Chondrocyte (in vitro differentiated cells): ENCODE measurements around the gene SLC8A3. TPM values are rescaled to one million over a fixed set of nuclear protein-coding genes. Genes with fewer than 3 reads are reported as not detected.
A peak's percentile ranks its signal among the peaks of the same experiment; 100 is the strongest.

Source experiments
- DNase-seq: peaks from one replicate; pipeline ENCODE4 v3.0.0; 2021; ENCODE audit warnings: mixed read lengths, low spot score
- H3K27ac Mint-ChIP-seq: one replicate; pipeline ENCODE4 v1.8.0; 2021; ENCODE audit warnings: mild to moderate bottlenecking, moderate library complexity, mixed read lengths; ENCODE audit not compliant: unreplicated experiment
- H3K27me3 Mint-ChIP-seq: 2 replicates; pipeline ENCODE4 v1.8.0; 2021; ENCODE audit warnings: low read depth, mixed read lengths
- H3K36me3 Mint-ChIP-seq: 2 replicates; pipeline ENCODE4 v1.8.0; 2021; ENCODE audit warnings: low read depth, mixed read lengths
- H3K4me1 Mint-ChIP-seq: 2 replicates; pipeline ENCODE4 v1.8.0; 2021; ENCODE audit warnings: low read depth, mild to moderate bottlenecking, mixed read lengths
- H3K4me3 Mint-ChIP-seq: one replicate; pipeline ENCODE4 v1.8.0; 2021; ENCODE audit warnings: mild to moderate bottlenecking, moderate library complexity, mixed read lengths; ENCODE audit not compliant: unreplicated experiment
- H3K9me3 Mint-ChIP-seq: 2 replicates; pipeline ENCODE4 v1.8.0; 2021; ENCODE audit warnings: low read depth, mixed read lengths
- CTCF ChIP-seq: fragments of 200-600 bp; sonication (generic); IDR thresholded peaks from 2 replicates; pipeline ENCODE4 v1.5.0; 2021; ENCODE audit warnings: antibody characterized with exemption, mild to moderate bottlenecking, moderate library complexity
- total RNA-seq: library from RNA; stranded (reverse); gene quantifications from 3 replicates; pipeline ENCODE4 v1.2.1, GENCODE V29; 2021

Gene SLC8A3
- total RNA-seq, 1 donor from 2014 or later, result 0.12 TPM

GRCh38 chr14:70045844-70046535 lies 142.8 kb downstream of the SLC8A3 start:
- TF ChIP-seq CTCF, result peak; percentile 83
- H3K4me1 Mint-ChIP-seq, result no peaks in the 10 kb centered on the region
- peaks cover 31% of the 10 kb centered on the region for H3K27me3 Mint-ChIP-seq
- H3K27ac Mint-ChIP-seq, result no peak overlapping the region
- H3K4me3 Mint-ChIP-seq, result no peak overlapping the region
- H3K9me3 Mint-ChIP-seq, result no peaks in the 10 kb centered on the region
- no peak for DNase-seq
- H3K36me3 Mint-ChIP-seq, result no peaks in the 10 kb centered on the region

- TF ChIP-seq CTCF, result no peak
- no peak for DNase-seq
- H3K27me3 Mint-ChIP-seq, result peaks cover 32% of the 10 kb centered on the region
- no peak overlapping the region for H3K27ac Mint-ChIP-seq
- no peaks in the 10 kb centered on the region for H3K9me3 Mint-ChIP-seq
- no peaks in the 10 kb centered on the region for H3K36me3 Mint-ChIP-seq
- no peak overlapping the region for H3K4me3 Mint-ChIP-seq
- no peaks in the 10 kb centered on the region for H3K4me1 Mint-ChIP-seq
These were observed 143.4 kb downstream of the SLC8A3 start for GRCh38 chr14:70045310-70045709.

- TF ChIP-seq CTCF, result no peak
- no peaks in the 10 kb centered on the region for H3K9me3 Mint-ChIP-seq
- H3K27ac Mint-ChIP-seq, result no peak overlapping the region
- peaks cover 36% of the 10 kb centered on the region for H3K27me3 Mint-ChIP-seq
- no peaks in the 10 kb centered on the region for H3K36me3 Mint-ChIP-seq
- H3K4me3 Mint-ChIP-seq, result no peak overlapping the region
- no peak for DNase-seq
- H3K4me1 Mint-ChIP-seq, result no peaks in the 10 kb centered on the region
These were observed 145.8 kb downstream of the SLC8A3 start for GRCh38 chr14:70043001-70043400.

- Mint-ChIP-seq H3K27me3 (peaks cover 15% of the 10 kb centered on the region), H3K4me3 (no peak overlapping the region), H3K27ac (no peak overlapping the region), H3K4me1 (peaks cover 12% of the 10 kb centered on the region), H3K36me3 (no peaks in the 10 kb centered on the region), H3K9me3 (no peaks in the 10 kb centered on the region)
- TF ChIP-seq CTCF, result no peak
- no peak for DNase-seq
These were observed 152.1 kb downstream of the SLC8A3 start for GRCh38 chr14:70036665-70037064.

GRCh38 chr14:70034257-70034656 lies 154.5 kb downstream of the SLC8A3 start:
- H3K27ac Mint-ChIP-seq, result no peak overlapping the region
- H3K4me1 Mint-ChIP-seq, result peaks cover 12% of the 10 kb centered on the region
- TF ChIP-seq CTCF, result no peak
- no peak overlapping the region for H3K4me3 Mint-ChIP-seq
- H3K36me3 Mint-ChIP-seq, result no peaks in the 10 kb centered on the region
- H3K27me3 Mint-ChIP-seq, result peaks cover 3% of the 10 kb centered on the region
- H3K9me3 Mint-ChIP-seq, result no peaks in the 10 kb centered on the region
- no peak for DNase-seq
